Activated T-helper 9 cell treated with anti-CD3 and anti-CD28 coated beads, Interleukin-2, amount 50 U/mL, for 16 hours (primary cell): Measurements from ENCODE around the gene NUTM2B.
A peak's percentile ranks its signal among the peaks of the same experiment; 100 is the strongest.
"Not testable (repeated sequence)": the region's sequence is repeated elsewhere in the genome, so short reads cannot be mapped to it uniquely, and the experiment has no call there.

Experiments
- DNase-seq: peaks from one replicate; pipeline ENCODE4 v3.0.0-alpha.2; 2020; ENCODE audit warnings: low read depth

NUTM2B gene

GRCh38 chr10:79702927-79703326, at the start of gene NUTM2B:
NUTM2B (plus strand) TSS chr10:79703227; CDS start chr10:79703610, 383 bp downstream.
- DNase-seq, result not testable (repeated sequence)

GRCh38 chr10:79663287-79663686, 39.7 kb upstream of the NUTM2B start:
- DNase-seq, result not testable (repeated sequence)

DNA sequence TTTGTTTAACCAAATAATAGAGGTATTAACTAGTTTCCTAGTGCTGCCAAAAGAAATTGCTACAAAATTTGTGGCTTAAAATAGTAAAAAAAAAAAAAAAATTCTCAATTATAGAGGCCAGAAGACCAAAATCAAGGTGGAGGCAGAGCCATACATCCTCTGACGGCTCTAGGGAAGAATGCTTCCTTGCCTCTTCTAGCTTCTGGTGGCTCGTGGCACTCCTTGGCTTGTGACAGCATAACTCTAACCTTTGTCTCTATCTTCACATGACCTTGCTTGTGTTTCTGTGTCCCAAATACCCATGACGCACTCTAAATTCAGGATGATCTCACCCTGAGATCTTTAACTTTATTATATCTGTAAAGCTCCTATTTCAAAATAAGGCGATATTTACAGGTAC, 38.3 kb upstream of the NUTM2B start:
- DNase-seq, result not testable (repeated sequence)

- DNase-seq, result not testable (repeated sequence)
Observed at GRCh38 chr10:79669248-79669788, 33.7 kb upstream of the NUTM2B start.

DNA sequence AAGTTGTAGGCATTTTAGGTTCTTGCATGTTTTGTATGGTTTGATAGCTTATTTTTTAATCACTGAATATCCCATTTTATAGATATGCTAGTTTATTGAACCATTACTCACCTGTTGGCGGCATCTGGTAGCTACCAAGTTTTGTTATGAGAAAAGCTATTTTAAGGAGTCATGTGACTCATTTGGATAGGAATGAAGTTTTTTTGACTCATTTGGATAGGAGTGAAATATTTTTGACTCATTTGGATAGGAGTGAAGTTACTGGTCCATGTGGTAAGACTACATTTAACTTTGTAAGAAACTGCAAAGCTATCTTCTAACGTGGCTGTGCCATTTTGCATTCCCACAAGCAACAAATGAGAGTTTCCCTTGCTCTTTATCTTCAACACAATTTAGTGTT, 28.1 kb upstream of the NUTM2B start:
- not testable (repeated sequence) for DNase-seq

DNA sequence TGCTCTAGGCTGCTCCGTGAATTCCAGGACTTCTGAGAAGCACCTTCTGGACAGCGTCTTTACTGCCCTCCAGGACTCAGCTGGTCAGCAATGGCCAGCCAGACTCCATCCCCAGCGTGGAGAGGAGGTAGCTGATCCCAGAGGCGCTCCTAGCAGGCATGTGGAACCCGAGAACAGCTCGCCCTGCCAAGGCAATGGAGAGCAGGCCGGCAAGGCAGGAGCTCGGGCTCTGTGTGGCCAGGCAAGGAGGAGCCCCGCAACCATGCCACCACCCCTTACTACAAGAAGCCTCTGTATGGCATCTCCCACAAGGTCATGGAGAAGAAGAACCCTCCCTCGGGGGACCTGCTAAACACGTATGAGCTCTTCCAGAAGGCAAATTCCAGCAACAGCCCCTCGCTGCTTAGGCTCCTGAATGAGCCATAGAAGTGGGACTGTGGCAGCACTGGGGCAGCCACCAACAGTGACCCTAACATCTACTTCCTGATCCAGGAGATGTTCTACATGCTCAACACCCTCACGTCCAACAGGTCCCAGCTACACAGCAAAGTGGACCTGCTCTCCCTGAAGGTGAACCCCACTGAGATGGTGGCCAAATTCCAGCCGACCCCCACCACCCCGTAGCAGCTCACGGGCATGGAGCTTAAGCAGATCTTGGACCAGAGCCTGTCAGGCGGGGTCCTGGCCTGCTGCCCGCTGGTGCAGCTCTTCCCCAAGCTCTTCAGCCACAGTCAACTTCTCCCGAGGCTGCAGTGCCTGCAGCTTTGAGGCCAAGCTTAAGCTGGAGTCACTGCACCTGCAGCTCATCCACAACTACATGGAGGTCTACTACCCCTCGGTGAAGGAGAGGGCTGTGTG, 19.8 kb upstream of the NUTM2B start:
- not testable (repeated sequence) for DNase-seq

GRCh38 chr10:79683884-79684720, 18.9 kb upstream of the NUTM2B start:
- not testable (repeated sequence) for DNase-seq

GRCh38 chr10:79685044-79685685, 17.9 kb upstream of the NUTM2B start:
- peak; percentile 39 for DNase-seq

GRCh38 chr10:79686595-79686994, 16.4 kb upstream of the NUTM2B start:
- DNase-seq, result not testable (repeated sequence)

GRCh38 chr10:79687406-79688150, 15.4 kb upstream of the NUTM2B start:
- not testable (repeated sequence) for DNase-seq

DNA sequence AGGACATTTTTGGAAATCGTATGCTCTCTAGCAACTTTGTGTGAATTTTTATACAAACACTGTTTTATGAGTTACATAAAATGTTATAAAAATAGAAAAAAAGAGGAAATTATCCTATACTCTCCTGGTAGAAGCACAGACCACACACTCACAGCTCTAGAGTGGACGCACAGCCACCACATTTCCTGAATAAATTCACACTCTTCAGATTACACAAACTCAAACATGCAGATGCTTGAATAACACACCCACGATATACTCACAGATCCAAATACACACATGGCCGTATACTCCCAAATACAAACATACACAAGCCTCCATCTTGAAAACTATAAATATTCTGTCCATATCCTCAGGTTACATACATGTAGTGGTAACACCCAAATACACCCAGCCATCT, 14.2 kb upstream of the NUTM2B start:
- not testable (repeated sequence) for DNase-seq

GRCh38 chr10:79696596-79696995, 6.4 kb upstream of the NUTM2B start:
- not testable (repeated sequence) for DNase-seq

GRCh38 chr10:79697141-79697540, 5.9 kb upstream of the NUTM2B start:
- not testable (repeated sequence) for DNase-seq

- not testable (repeated sequence) for DNase-seq
Observed at GRCh38 chr10:79700381-79700944, 2.6 kb upstream of the NUTM2B start.

DNA sequence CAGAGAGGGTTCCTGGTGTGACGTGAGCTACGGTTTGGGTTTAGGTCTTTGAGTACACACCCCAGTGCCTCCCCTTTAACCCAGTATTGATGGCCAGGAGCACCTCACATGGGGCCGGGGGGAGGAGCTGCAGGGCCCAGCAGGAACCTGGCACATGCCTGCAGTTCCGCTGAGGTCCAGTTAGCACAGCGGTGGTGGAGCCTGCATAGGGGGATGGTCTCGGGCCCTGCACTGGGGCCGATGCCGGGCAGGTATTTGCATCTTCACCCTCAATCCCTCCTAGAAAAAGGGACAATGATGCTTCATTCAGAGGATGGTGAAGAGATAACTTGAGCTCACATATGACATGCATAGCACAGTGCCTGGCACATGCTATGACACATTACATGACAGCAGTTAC, 4.0 kb downstream of the NUTM2B start:
- not testable (repeated sequence) for DNase-seq

GRCh38 chr10:79714976-79715375, 11.9 kb downstream of the NUTM2B start:
- not testable (repeated sequence) for DNase-seq

GRCh38 chr10:79716917-79717579, 14.0 kb downstream of the NUTM2B start:
- DNase-seq, result not testable (repeated sequence)

DNA sequence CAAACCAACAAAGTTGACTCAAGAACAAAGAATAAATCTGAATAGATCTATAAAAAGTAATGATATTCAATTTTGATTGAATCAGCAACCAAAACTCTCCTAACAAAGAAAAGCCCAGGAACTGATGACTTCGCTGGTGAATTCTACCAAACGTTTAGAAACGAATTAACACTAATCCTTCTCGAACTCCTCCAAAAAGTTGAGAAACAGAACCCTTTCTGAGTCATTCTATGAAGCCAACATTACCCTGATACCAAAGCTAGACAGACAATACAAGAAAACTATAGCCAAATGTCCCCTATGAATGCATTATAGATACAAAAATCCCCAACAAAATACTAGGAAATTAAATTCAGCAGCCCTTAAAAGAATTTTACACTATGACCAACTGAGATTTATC, 17.0 kb downstream of the NUTM2B start:
- not testable (repeated sequence) for DNase-seq

- not testable (repeated sequence) for DNase-seq
Observed at GRCh38 chr10:79726620-79727019, 23.6 kb downstream of the NUTM2B start.

DNA sequence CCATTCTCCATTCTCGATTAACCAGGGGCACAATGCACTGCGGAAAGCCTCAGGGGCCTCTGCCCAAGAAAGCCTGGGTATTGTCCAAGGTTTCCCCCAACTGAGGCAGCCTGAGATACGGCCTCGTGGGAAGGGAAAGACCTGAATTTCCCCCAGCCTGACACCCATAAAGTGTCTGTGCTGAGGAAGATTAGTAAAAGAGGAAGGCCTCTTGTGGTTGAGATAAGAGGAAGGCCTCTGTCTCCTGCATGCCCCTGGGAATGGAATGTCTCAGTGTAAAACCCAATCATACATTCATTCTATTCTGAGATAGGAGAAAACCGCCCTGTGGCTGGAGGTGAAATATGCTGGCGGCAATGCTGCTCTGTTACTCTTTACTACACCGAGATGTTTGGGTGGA, 41.8 kb downstream of the NUTM2B start:
- DNase-seq, result not testable (repeated sequence)
